ENCODE data around the gene PAX9.

GRCh38 chr14:36660736-36661505 is 739 bp upstream of the PAX9 start:
- no peak for TF ChIP-seq ZFP30 (CRISPR knock-in tag; IDR thresholded peaks at IDR 0.05)
- no peak for TF ChIP-seq ISL1 (CRISPR knock-in tag; IDR thresholded peaks at IDR 0.05)
- no peak for TF ChIP-seq OSR1 (CRISPR knock-in tag; IDR thresholded peaks at IDR 0.05)
- TF ChIP-seq CREB5 (CRISPR knock-in tag; IDR thresholded peaks at IDR 0.05; ENCODE audit: low read depth), result no peak
- TF ChIP-seq ESRRG (CRISPR knock-in tag; IDR thresholded peaks at IDR 0.05), result no peak
- TF ChIP-seq SNAI2 (CRISPR knock-in tag; IDR thresholded peaks at IDR 0.05), result no peak
- TF ChIP-seq CSDC2 (CRISPR knock-in tag; IDR thresholded peaks at IDR 0.05), result no peak
- TF ChIP-seq ARNTL (CRISPR knock-in tag; IDR thresholded peaks at IDR 0.05; ENCODE audit: borderline replicate concordance, low read depth), result no peak

Data from SK-N-SH treated with all-trans-retinoic acid at 6 μM for 48 hours (cell line).